Stimulated activated CD4-positive, alpha-beta T cell treated with anti-CD3 and anti-CD28 coated beads, Interleukin-15, amount 100 ng/mL, for 1 hour (primary cell): ENCODE data around the gene PRR18.
"Not testable (repeated sequence)": the region's sequence is repeated elsewhere in the genome, so short reads cannot be mapped to it uniquely, and the experiment has no call there.

Experiments
- DNase-seq, 2 donors: peaks; one replicate each; pipeline ENCODE4 v3.0.0-alpha.2; 2020; ENCODE audit warnings: low read depth in 1 of 2, low spot score in 1 of 2

The PRR18 gene

GRCh38 chr6:166308033-166308768 lies at the start of gene PRR18:
Gene PRR18 (minus strand): TSS chr6:166308392. CDS start chr6:166308142, 250 bp downstream.
- no peak for DNase-seq

GRCh38 chr6:166355552-166355951 lies 47.4 kb upstream of the PRR18 start:
- DNase-seq: no peak

- DNase-seq: no peak
These were observed 46.8 kb upstream of the PRR18 start for GRCh38 chr6:166354965-166355364.

GRCh38 chr6:166354143-166354542 lies 46.0 kb upstream of the PRR18 start:
- DNase-seq: no peak

GRCh38 chr6:166353507-166353906 lies 45.3 kb upstream of the PRR18 start:
- DNase-seq: no peak

GRCh38 chr6:166352923-166353322 lies 44.7 kb upstream of the PRR18 start:
- no peak for DNase-seq

GRCh38 chr6:166351715-166352285 lies 43.6 kb upstream of the PRR18 start:
- DNase-seq: no peak

- DNase-seq: no peak
These were observed 40.2 kb upstream of the PRR18 start for GRCh38 chr6:166348305-166348949.

GRCh38 chr6:166346965-166347364 lies 38.8 kb upstream of the PRR18 start:
- DNase-seq: no peak

GRCh38 chr6:166346449-166346848 lies 38.3 kb upstream of the PRR18 start:
- no peak for DNase-seq

GRCh38 chr6:166345672-166346071 lies 37.5 kb upstream of the PRR18 start:
- DNase-seq: not testable (repeated sequence)

- not testable (repeated sequence) for DNase-seq
These were observed 36.7 kb upstream of the PRR18 start for GRCh38 chr6:166344921-166345320.

GRCh38 chr6:166344240-166344639 lies 36.0 kb upstream of the PRR18 start:
- DNase-seq: no peak

- DNase-seq: no peak
These were observed 34.9 kb upstream of the PRR18 start for GRCh38 chr6:166343150-166343487.

- peak; percentile 46 to 64 for DNase-seq
These were observed 34.4 kb upstream of the PRR18 start, which contains the start of gene SFT2D1 for GRCh38 chr6:166342349-166343149. Gene SFT2D1 (minus strand): TSS chr6:166342545. CDS start chr6:166342481, 64 bp downstream.

GRCh38 chr6:166341977-166342348 lies 33.8 kb upstream of the PRR18 start:
- DNase-seq: no peak

- no peak for DNase-seq
These were observed 33.3 kb upstream of the PRR18 start for GRCh38 chr6:166341464-166341863.

- DNase-seq: no peak
These were observed 30.7 kb upstream of the PRR18 start for GRCh38 chr6:166338854-166339253.

- DNase-seq: no peak
These were observed 28.7 kb upstream of the PRR18 start for GRCh38 chr6:166336847-166337246.

GRCh38 chr6:166335378-166336302 lies 27.4 kb upstream of the PRR18 start:
- no peak for DNase-seq

- DNase-seq: no peak
These were observed 26.7 kb upstream of the PRR18 start for GRCh38 chr6:166334878-166335277.
